AG20443 (cell line): Measurements from ENCODE around the gene SUPT20H.
A peak's percentile ranks its signal among the peaks of the same experiment; 100 is the strongest.

Source experiments
- DNase-seq: peaks from one replicate; pipeline ENCODE4 v3.0.0; 2012; ENCODE audit warnings: low spot score, mixed read lengths

Gene SUPT20H

GRCh38 chr13:37058910-37059847 lies at the start of gene SUPT20H:
TSS of gene SUPT20H (minus strand) at chr13:37059688. CDS start at chr13:37051490, 8,198 bp downstream.
- peak; percentile 96 for DNase-seq

DNA sequence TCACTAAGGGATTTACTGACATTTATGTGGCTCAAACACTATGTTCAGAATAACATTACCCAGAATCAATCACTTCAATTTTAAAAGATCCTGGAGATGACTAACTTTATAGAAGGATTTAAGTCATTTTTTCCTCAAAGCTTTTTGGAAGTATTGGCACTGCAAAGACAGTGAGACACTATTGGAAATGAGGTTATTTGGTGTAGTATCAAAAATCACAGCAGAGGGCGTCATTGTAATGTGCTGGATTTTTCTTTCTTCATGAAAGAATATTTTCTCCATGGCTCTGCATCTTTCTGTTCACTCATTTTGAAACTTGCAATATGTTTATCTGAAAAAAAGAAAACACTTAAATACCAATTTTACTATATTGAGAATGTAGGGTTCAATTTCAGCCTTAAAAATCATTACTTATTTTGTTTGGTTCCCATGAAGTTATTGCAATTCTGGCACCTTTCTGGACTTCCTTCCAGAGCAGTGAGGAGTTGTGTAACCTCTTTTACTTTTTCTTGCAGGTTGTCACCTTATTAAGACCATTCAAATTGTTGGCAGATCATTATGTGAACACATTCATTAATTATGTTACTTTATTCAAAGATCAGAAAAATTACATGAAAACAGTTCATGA lies 49.7 kb upstream of the SUPT20H start:
- DNase-seq, result peak; percentile 35

DNA sequence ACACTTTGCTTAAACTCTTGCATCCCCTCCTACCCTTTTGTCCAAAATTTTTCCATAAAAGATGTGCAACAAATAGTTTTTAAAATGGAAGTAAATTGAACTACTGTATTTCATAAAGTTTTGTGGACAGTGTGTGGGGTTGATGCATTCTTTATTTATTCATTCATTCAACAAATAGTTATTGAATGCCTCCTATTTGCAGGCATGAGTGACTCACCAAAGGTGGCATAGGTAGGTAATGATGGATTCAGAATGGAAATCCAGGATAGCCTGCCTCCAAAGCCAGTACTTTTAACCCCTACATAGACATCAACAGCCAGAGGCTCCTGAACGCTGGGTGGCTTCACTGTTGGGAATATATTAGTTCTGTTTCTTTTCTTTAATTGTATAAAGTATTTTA lies 48.4 kb upstream of the SUPT20H start:
- no peak for DNase-seq

- DNase-seq, result no peak
Observed at GRCh38 chr13:37107456-37107855, 48.0 kb upstream of the SUPT20H start.

DNA sequence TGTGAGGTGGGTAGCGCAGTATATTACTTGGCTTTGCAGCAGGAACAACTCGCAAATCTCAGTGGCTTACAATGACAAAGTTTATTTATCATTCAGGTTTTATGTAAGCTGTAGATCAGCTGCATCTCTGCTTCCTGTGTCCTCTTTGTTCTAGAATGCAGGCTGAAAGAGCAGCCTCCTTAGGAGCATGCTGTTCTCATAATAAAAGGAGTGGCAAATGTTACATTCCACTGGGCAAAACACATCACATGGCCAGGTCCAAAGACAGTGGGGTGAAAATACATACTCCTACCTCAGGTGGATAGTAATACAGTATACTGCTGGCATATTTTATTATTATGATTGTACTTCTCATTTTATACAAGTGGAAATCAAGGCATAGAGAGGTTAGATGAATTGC lies 47.2 kb upstream of the SUPT20H start:
- DNase-seq, result no peak

DNA sequence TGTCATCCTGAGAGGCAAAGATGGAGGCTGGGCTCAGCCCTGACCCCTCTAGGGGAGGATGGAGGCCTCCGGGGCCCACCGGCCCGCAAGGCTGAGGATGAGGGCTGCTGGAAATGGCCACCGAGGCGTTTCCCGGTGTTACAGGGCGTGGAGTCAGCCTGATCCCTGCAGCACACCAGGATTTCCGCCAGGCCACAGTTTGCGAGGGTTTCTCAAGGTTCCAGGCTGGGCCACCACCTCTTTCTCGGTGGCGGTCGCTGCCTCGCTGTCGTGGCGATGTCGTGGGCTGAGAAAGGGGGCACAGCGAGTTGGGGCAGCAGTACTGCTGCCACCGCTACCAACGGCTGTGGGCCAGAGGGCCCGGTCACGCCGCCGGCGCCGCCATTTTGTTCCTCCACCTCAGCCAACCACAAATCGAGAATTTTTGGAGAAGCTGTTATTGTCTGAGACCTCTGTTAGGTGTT lies 45.8 kb upstream of the SUPT20H start, which contains the start of gene CSNK1A1L:
CSNK1A1L (minus strand) TSS at position 414 of the 464 bp plus-strand sequence; CDS start at position 6, 408 bp downstream.
- no peak for DNase-seq

DNA sequence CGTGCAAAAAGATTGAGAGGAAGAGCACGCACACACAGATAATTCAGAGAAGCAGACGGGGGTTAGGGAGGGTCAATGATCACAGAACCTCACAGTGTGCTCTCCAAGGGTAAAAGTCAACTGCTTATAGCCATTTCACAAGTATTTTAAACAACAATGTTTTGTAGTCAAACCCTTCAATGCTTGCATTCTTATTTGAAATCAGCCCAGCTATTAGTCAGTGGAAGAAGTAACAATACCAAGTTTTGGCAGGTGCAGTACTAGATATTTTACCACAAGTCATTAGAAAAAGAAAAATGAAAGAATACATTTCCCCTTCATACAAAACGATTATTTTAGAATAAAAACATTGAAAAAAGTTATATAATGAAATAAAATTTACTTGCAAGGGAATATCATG lies 43.4 kb upstream of the SUPT20H start:
- DNase-seq, result no peak

GRCh38 chr13:37101201-37101600 lies 41.7 kb upstream of the SUPT20H start:
- DNase-seq, result no peak

DNA sequence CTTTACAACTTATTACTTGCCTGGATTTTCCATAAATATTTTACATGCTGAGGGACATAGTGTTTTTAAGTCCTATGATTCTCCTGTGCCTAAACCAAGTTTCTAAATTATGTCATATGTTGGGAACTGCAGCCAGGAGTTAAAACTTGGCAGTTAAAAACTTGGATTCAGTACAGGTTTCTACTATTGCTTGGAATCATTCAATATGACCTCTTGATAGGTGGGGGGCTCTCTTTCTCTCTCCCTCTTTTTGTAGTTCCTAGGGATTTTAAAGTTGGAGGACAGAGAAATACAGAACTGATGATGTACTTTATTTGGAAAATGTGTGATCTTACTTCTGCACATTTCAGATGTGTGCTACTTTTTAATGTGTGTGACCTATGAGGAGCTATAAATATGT lies 41.2 kb upstream of the SUPT20H start:
- DNase-seq, result no peak

GRCh38 chr13:37097076-37097475 lies 37.6 kb upstream of the SUPT20H start:
- DNase-seq, result no peak

DNA sequence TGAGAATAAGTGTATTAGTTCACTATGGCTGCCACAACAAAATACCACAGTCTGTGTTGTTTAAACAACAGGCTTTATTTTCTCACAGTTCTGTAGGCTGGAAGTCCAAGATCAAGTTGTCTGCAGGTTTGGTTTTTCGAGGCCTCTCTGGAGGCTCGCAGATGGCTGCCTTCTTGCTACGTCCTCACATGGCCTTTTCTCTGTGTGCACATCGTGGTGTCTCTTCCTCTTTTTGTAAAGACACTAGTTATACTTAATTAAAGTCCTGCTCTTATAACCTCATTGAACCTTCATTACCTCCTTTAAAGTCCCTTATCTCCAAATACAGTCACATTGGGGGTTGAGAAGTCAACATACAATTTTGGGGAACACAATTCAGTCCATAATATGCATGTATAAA lies 35.4 kb upstream of the SUPT20H start:
- DNase-seq, result no peak

DNA sequence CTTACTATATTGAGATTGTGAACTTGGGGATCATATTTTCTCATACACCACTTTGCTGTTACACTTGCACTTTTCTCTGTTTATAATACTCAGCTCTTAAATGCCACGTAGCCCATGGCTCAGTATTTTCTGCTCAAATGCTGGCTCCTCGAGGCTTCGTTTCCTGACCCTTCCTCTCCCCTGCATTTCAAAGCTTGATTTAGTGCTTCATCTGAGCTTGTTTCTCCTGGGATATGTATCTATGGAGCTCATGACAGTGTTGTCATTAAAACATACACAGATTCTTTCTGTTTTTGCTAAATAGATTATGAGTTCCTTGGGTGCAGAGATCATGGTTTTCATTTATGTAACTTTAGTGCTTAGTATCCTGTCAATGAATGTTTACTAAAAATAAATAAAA lies 34.6 kb upstream of the SUPT20H start:
- DNase-seq, result no peak

DNA sequence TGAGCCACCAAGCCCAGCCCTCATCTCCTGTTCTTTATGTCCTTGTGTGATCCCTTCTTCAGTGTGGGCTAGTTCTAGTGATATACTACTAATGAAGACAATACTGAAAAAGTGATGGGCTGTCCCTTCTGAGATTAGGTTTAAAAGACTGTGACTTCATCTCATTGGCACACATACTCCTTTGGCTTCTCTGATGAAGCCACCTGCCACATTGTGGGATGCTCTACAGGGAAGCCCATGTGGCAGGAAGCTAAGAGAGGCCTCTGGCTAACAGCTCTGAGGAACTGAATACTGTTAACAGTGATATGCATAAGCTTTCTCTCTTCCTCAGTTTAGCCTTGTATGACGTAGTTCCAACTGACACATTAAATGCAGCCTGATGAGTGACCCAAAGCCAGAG lies 32.3 kb upstream of the SUPT20H start:
- DNase-seq, result no peak

- DNase-seq, result no peak
Observed at GRCh38 chr13:37090912-37091311, 31.4 kb upstream of the SUPT20H start.

GRCh38 chr13:37089495-37089894 lies 30.0 kb upstream of the SUPT20H start:
- no peak for DNase-seq

DNA sequence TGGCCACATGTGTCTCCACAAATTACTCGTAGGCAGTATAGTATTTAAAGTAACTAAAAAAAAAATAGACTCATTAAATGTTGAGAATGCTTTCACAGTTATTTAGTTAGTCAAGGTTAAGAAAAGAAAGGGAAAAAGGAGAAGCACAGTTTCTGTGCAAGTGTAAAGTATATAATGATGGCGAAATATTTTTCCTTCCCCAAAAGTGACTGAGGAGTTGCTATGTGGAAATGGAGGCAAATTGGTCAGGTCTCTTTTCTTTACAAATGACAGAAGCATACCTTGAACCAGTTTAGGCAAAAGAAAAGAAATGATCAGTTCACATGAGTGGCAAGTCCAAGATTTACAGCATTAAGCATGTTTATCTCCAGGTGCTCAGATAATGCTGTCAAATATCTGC lies 28.0 kb upstream of the SUPT20H start:
- no peak for DNase-seq

GRCh38 chr13:37085606-37086005 lies 26.1 kb upstream of the SUPT20H start:
- DNase-seq, result no peak

GRCh38 chr13:37076818-37077217 lies 17.3 kb upstream of the SUPT20H start:
- no peak for DNase-seq

GRCh38 chr13:37075164-37075563 lies 15.7 kb upstream of the SUPT20H start:
- no peak for DNase-seq

DNA sequence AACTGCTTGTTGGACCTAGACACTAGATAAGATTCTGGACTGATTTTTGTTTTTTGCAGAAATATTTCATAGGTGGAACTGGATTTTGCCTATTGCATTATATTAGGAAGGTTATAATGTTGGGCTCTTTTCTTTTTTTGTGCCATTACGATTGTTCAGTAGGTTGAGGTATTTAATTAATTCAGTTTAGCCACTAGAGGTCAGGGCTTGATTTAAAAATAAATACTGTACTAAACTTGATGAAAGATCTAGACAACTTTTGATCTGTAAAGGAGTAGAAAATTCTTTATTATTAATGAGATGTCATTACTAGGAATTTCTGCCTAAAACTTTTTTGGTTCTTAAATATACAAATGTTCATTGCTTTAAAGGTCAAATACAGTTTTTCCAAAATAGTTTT lies 15.2 kb upstream of the SUPT20H start:
- DNase-seq, result peak; percentile 22

GRCh38 chr13:37072024-37072423 lies 12.5 kb upstream of the SUPT20H start:
- DNase-seq, result no peak

DNA sequence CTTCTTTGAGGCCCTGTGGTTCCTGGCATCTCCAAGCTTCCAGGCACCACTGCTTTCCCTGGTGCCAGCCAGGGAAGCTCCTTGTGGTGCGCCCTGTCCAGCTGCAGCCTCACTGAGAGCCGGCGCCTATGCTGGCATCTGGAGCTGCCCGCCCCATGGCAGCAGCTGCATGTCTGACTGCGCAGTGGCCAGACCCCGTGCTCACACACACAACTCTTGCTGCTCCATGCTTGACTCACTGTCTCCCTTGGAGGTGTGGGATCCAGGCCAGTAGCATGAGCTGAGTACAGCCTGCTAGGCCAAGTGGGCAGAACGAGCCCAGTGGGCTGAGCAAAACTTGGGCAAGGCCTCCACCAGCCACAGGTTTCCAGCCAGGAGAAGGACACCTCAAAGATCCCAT lies 11.5 kb upstream of the SUPT20H start:
- peak; percentile 19 for DNase-seq

GRCh38 chr13:37070145-37070695 lies 10.7 kb upstream of the SUPT20H start:
- DNase-seq, result no peak
